ENCODE data around the gene SSTR3.
A peak's percentile ranks its signal among the peaks of the same experiment; 100 is the strongest.
"Not testable (repeated sequence)": the region's sequence is repeated elsewhere in the genome, so short reads cannot be mapped to it uniquely, and the experiment has no call there.

Gene SSTR3

GRCh38 chr22:37181681-37182080 is 30.6 kb downstream of the SSTR3 start:
- no peak for DNase-seq (ENCODE audit: low read depth)

- DNase-seq (ENCODE audit: low read depth), result no peak
These were observed 31.6 kb downstream of the SSTR3 start for GRCh38 chr22:37180531-37181231.

GRCh38 chr22:37179622-37180420 is 32.5 kb downstream of the SSTR3 start:
- no peak for DNase-seq (ENCODE audit: low read depth)

GRCh38 chr22:37179126-37179470 is 33.2 kb downstream of the SSTR3 start:
- no peak for DNase-seq (ENCODE audit: low read depth)

- no peak for DNase-seq (ENCODE audit: low read depth)
These were observed 33.7 kb downstream of the SSTR3 start for GRCh38 chr22:37178350-37179125.

- DNase-seq (ENCODE audit: low read depth), result no peak
These were observed 34.5 kb downstream of the SSTR3 start for GRCh38 chr22:37177755-37178154.

- DNase-seq (ENCODE audit: low read depth), result no peak
These were observed 35.1 kb downstream of the SSTR3 start for GRCh38 chr22:37177221-37177620.

- DNase-seq (ENCODE audit: low read depth), result peak; percentile 62
These were observed 35.7 kb downstream of the SSTR3 start for GRCh38 chr22:37176464-37177061.

GRCh38 chr22:37175414-37176281 is 36.6 kb downstream of the SSTR3 start:
- DNase-seq (ENCODE audit: low read depth), result no peak

- DNase-seq (ENCODE audit: low read depth), result no peak
These were observed 37.3 kb downstream of the SSTR3 start for GRCh38 chr22:37174964-37175363.

GRCh38 chr22:37173709-37174108 is 38.6 kb downstream of the SSTR3 start:
- DNase-seq (ENCODE audit: low read depth), result peak; percentile 34

GRCh38 chr22:37172266-37173245 is 39.7 kb downstream of the SSTR3 start:
- DNase-seq (ENCODE audit: low read depth), result no peak

- DNase-seq (ENCODE audit: low read depth), result no peak
These were observed 40.6 kb downstream of the SSTR3 start for GRCh38 chr22:37171662-37172061.

- not testable (repeated sequence) for DNase-seq (ENCODE audit: low read depth)
These were observed 41.4 kb downstream of the SSTR3 start for GRCh38 chr22:37170689-37171405.

- no peak for DNase-seq (ENCODE audit: low read depth)
These were observed 42.2 kb downstream of the SSTR3 start for GRCh38 chr22:37169947-37170688.

- no peak for DNase-seq (ENCODE audit: low read depth)
These were observed 42.9 kb downstream of the SSTR3 start for GRCh38 chr22:37169406-37169805.

GRCh38 chr22:37167981-37168647 is 44.2 kb downstream of the SSTR3 start:
- DNase-seq (ENCODE audit: low read depth), result no peak

Data from fibroblast of the conjunctiva (primary cell).